ENCODE results near the gene BAK1.
"Not testable (repeated sequence)": the region's sequence is repeated elsewhere in the genome, so short reads cannot be mapped to it uniquely, and the experiment has no call there.

BAK1 gene

GRCh38 chr6:33607126-33607783, 27.2 kb upstream of the BAK1 start:
- no peak for DNase-seq

GRCh38 chr6:33606642-33607041, 26.6 kb upstream of the BAK1 start:
- DNase-seq: no peak

GRCh38 chr6:33604941-33605854, 25.1 kb upstream of the BAK1 start:
- DNase-seq: no peak

- DNase-seq: no peak
Measured at GRCh38 chr6:33602180-33602579, 22.1 kb upstream of the BAK1 start.

- no peak for DNase-seq
Measured at GRCh38 chr6:33600761-33601160, 20.7 kb upstream of the BAK1 start.

GRCh38 chr6:33599413-33599938, 19.4 kb upstream of the BAK1 start:
- no peak for DNase-seq

GRCh38 chr6:33597551-33598322, 17.7 kb upstream of the BAK1 start:
- no peak for DNase-seq

GRCh38 chr6:33596894-33597293, 16.8 kb upstream of the BAK1 start:
- not testable (repeated sequence) for DNase-seq

GRCh38 chr6:33595001-33595846, 15.1 kb upstream of the BAK1 start:
- no peak for DNase-seq

- DNase-seq: no peak
Measured at GRCh38 chr6:33593414-33593727, 13.3 kb upstream of the BAK1 start.

GRCh38 chr6:33592595-33593413, 12.7 kb upstream of the BAK1 start:
- no peak for DNase-seq

- DNase-seq: no peak
Measured at GRCh38 chr6:33592280-33592594, 12.2 kb upstream of the BAK1 start.

- DNase-seq: no peak
Measured at GRCh38 chr6:33591424-33592032, 11.5 kb upstream of the BAK1 start.

GRCh38 chr6:33590531-33591198, 10.6 kb upstream of the BAK1 start:
- no peak for DNase-seq

- no peak for DNase-seq
Measured at GRCh38 chr6:33589731-33590530, 9.9 kb upstream of the BAK1 start.

- no peak for DNase-seq
Measured at GRCh38 chr6:33589392-33589730, 9.3 kb upstream of the BAK1 start.

GRCh38 chr6:33588894-33589293, 8.8 kb upstream of the BAK1 start:
- no peak for DNase-seq

GRCh38 chr6:33587529-33587928, 7.5 kb upstream of the BAK1 start:
- DNase-seq: no peak

- DNase-seq: no peak
Measured at GRCh38 chr6:33586108-33586640, 6.1 kb upstream of the BAK1 start.

Data from NCI-H2227 treated with DMSO at 0.1 percent for 48 hours (cell line).